ENCODE results near the gene UGCG.
"Not testable (repeated sequence)": the region's sequence is repeated elsewhere in the genome, so short reads cannot be mapped to it uniquely, and the experiment has no call there.

UGCG gene

GRCh38 chr9:111957856-111958631, 61.4 kb downstream of the UGCG start:
- DNase-seq, result peak; percentile 97

- peak; percentile 99 for DNase-seq
Observed at GRCh38 chr9:111959468-111960359, 63.1 kb downstream of the UGCG start.

GRCh38 chr9:111960485-111960884, 63.9 kb downstream of the UGCG start:
- not testable (repeated sequence) for DNase-seq

GRCh38 chr9:111961009-111961408, 64.4 kb downstream of the UGCG start:
- DNase-seq, result peak; percentile 14

- DNase-seq, result peak; percentile 65
Observed at GRCh38 chr9:111961575-111961974, 65.0 kb downstream of the UGCG start.

- DNase-seq, result no peak
Observed at GRCh38 chr9:111962021-111962420, 65.4 kb downstream of the UGCG start.

GRCh38 chr9:111963995-111964394, 67.4 kb downstream of the UGCG start:
- DNase-seq, result no peak

GRCh38 chr9:111965566-111966019, 69.0 kb downstream of the UGCG start:
- peak; percentile 81 for DNase-seq

- DNase-seq, result no peak
Observed at GRCh38 chr9:111966124-111966723, 69.6 kb downstream of the UGCG start.

GRCh38 chr9:111966861-111967291, 70.3 kb downstream of the UGCG start:
- DNase-seq, result peak; percentile 84

- DNase-seq, result no peak
Observed at GRCh38 chr9:111967621-111968020, 71.0 kb downstream of the UGCG start.

GRCh38 chr9:111969061-111969460, 72.4 kb downstream of the UGCG start:
- DNase-seq, result peak; percentile 90

- no peak for DNase-seq
Observed at GRCh38 chr9:111969622-111970021, 73.0 kb downstream of the UGCG start.

GRCh38 chr9:111970827-111971226, 74.2 kb downstream of the UGCG start:
- DNase-seq, result no peak

- no peak for DNase-seq
Observed at GRCh38 chr9:111974092-111974681, 77.6 kb downstream of the UGCG start.

GRCh38 chr9:111975709-111976108, 79.1 kb downstream of the UGCG start:
- DNase-seq, result peak; percentile 53

GRCh38 chr9:111978616-111979015, 82.0 kb downstream of the UGCG start:
- no peak for DNase-seq

- no peak for DNase-seq
Observed at GRCh38 chr9:111979561-111979960, 82.9 kb downstream of the UGCG start.

GRCh38 chr9:111980398-111980797, 83.8 kb downstream of the UGCG start:
- DNase-seq, result no peak

- DNase-seq, result peak; percentile 59
Observed at GRCh38 chr9:111983484-111983908, 86.9 kb downstream of the UGCG start.

GRCh38 chr9:111984086-111984802, 87.6 kb downstream of the UGCG start:
- DNase-seq, result peak; percentile 84
